ENCODE results near the gene PKD1L1.

DNA sequence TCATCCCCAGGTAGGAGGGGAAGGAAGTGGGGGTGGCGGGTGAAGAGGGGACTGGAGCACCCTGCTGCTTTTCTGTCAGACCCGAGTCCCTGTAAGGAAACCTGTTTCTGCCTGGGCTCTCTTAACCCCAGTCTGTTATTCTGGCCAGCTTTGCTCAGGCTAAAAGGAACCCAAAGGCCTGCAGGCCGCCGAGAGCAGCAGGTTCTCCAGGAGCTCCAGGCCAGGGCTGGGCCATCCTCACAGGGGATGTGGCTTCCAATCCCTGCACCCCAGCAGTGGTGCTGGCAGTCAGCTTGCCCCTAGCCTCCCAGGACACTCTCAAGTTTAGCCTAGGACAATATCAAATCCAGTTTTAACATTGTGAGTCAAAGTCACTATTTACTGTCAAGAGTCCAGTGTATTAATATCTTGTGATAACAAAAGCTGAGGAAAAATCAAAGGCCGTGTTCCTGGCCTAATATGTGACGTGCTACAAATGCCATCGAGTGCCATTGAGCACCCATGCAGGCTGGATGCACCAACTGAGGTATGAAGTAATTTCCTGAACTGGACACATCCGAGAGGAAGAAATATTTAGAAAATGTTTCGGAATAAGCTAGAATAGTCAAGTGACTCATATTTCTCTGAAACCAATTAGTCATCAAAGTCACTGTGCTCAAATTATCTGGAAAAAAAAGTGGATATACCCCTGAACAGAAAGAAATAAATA is 7.0 kb downstream of the PKD1L1 start:
- TF ChIP-seq, protein P1, sequence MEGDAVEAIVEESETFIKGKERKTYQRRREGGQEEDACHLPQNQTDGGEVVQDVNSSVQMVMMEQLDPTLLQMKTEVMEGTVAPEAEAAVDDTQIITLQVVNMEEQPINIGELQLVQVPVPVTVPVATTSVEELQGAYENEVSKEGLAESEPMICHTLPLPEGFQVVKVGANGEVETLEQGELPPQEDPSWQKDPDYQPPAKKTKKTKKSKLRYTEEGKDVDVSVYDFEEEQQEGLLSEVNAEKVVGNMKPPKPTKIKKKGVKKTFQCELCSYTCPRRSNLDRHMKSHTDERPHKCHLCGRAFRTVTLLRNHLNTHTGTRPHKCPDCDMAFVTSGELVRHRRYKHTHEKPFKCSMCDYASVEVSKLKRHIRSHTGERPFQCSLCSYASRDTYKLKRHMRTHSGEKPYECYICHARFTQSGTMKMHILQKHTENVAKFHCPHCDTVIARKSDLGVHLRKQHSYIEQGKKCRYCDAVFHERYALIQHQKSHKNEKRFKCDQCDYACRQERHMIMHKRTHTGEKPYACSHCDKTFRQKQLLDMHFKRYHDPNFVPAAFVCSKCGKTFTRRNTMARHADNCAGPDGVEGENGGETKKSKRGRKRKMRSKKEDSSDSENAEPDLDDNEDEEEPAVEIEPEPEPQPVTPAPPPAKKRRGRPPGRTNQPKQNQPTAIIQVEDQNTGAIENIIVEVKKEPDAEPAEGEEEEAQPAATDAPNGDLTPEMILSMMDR (IDR thresholded peaks at IDR 0.05) = no peak
- no peak for TF ChIP-seq EZH2 (IDR thresholded peaks at IDR 0.05; ENCODE audit: borderline replicate concordance, insufficient read depth, low read depth, low read length, poor library complexity, severe bottlenecking)

All from B cell (primary cell).